Measurements from ENCODE around the gene FAF1. TPM values are rescaled to one million over a fixed set of nuclear protein-coding genes. Genes with fewer than 3 reads are reported as not detected.
"Not testable (repeated sequence)": the region's sequence is repeated elsewhere in the genome, so short reads cannot be mapped to it uniquely, and the experiment has no call there.

FAF1 gene
- total RNA-seq, 1 experiment from 2014 or later = 99.1 TPM

- peak; percentile 33 for DNase-seq (ENCODE audit: low spot score)
These were observed 659 bp downstream of the FAF1 start for GRCh38 chr1:50959303-50959912.

- DNase-seq (ENCODE audit: low spot score) = no peak
These were observed 5.0 kb downstream of the FAF1 start for GRCh38 chr1:50955116-50955515.

- not testable (repeated sequence) for DNase-seq (ENCODE audit: low spot score)
These were observed 7.5 kb downstream of the FAF1 start for GRCh38 chr1:50952566-50952965.

GRCh38 chr1:50950396-50950795, 9.7 kb downstream of the FAF1 start:
- DNase-seq (ENCODE audit: low spot score) = no peak

- no peak for DNase-seq (ENCODE audit: low spot score)
These were observed 10.6 kb downstream of the FAF1 start for GRCh38 chr1:50949286-50949982.

GRCh38 chr1:50942334-50942733, 17.7 kb downstream of the FAF1 start:
- DNase-seq (ENCODE audit: low spot score) = no peak

GRCh38 chr1:50940291-50940690, 19.8 kb downstream of the FAF1 start:
- no peak for DNase-seq (ENCODE audit: low spot score)

GRCh38 chr1:50936321-50936720, 23.7 kb downstream of the FAF1 start:
- DNase-seq (ENCODE audit: low spot score) = no peak

- DNase-seq (ENCODE audit: low spot score) = peak; percentile 1
These were observed 24.8 kb downstream of the FAF1 start for GRCh38 chr1:50935276-50935675.

- no peak for DNase-seq (ENCODE audit: low spot score)
These were observed 25.2 kb downstream of the FAF1 start for GRCh38 chr1:50934838-50935237.

GRCh38 chr1:50933770-50934169, 26.3 kb downstream of the FAF1 start:
- not testable (repeated sequence) for DNase-seq (ENCODE audit: low spot score)

GRCh38 chr1:50932043-50932442, 28.0 kb downstream of the FAF1 start:
- DNase-seq (ENCODE audit: low spot score) = not testable (repeated sequence)

- DNase-seq (ENCODE audit: low spot score) = peak; percentile 39
These were observed 28.9 kb downstream of the FAF1 start for GRCh38 chr1:50930965-50931737.

- no peak for DNase-seq (ENCODE audit: low spot score)
These were observed 29.9 kb downstream of the FAF1 start for GRCh38 chr1:50930193-50930592.

- peak; percentile 11 for DNase-seq (ENCODE audit: low spot score)
These were observed 30.6 kb downstream of the FAF1 start for GRCh38 chr1:50929376-50929958.

- DNase-seq (ENCODE audit: low spot score) = no peak
These were observed 36.5 kb downstream of the FAF1 start for GRCh38 chr1:50923564-50923963.

GRCh38 chr1:50921029-50921428, 39.0 kb downstream of the FAF1 start:
- no peak for DNase-seq (ENCODE audit: low spot score)

GRCh38 chr1:50920409-50920808, 39.7 kb downstream of the FAF1 start:
- no peak for DNase-seq (ENCODE audit: low spot score)

- no peak for DNase-seq (ENCODE audit: low spot score)
These were observed 42.6 kb downstream of the FAF1 start for GRCh38 chr1:50917138-50918137.

- DNase-seq (ENCODE audit: low spot score) = no peak
These were observed 44.4 kb downstream of the FAF1 start for GRCh38 chr1:50915621-50916020.

GRCh38 chr1:50913954-50914353, 46.1 kb downstream of the FAF1 start:
- no peak for DNase-seq (ENCODE audit: low spot score)
